ENCODE measurements around the gene SLC44A5. TPM values are rescaled to one million over a fixed set of nuclear protein-coding genes. Genes with fewer than 3 reads are reported as not detected.

Gene SLC44A5
- total and polyA plus RNA-seq, 10 of the 15 experiments (the other 5 are each of a cell fraction or from before 2014, with no cell fraction given), result 0.04 to 1.3 TPM; not detected in 8

- no peak for TF ChIP-seq SREBF1 (IDR thresholded peaks at IDR 0.05; ENCODE audit: low read length)
- no peak for TF ChIP-seq ASH2L (IDR thresholded peaks at IDR 0.05; ENCODE audit: borderline replicate concordance, low read depth)
- no peak for TF ChIP-seq RELA (IDR thresholded peaks at IDR 0.05; ENCODE audit: borderline replicate concordance, partially characterized antibody)
- no peak for TF ChIP-seq HSF1 (IDR thresholded peaks at IDR 0.05; ENCODE audit: low read depth, low read length)
- TF ChIP-seq BMI1 (IDR thresholded peaks at IDR 0.05; ENCODE audit: borderline replicate concordance), result no peak
- no peak for TF ChIP-seq IRF3 (IDR thresholded peaks at IDR 0.05)
- TF ChIP-seq IKZF2 (IDR thresholded peaks at IDR 0.05), result no peak
Measured at GRCh38 chr1:75449998-75450397, 160.9 kb downstream of the SLC44A5 start (continued).

GRCh38 chr1:75444220-75444619 is 166.7 kb downstream of the SLC44A5 start:
- Histone ChIP-seq H3K36me3 (ENCODE audit: control insufficient read depth in 2 of 2, insufficient read depth in 2 of 2, low read length in 1 of 2) (no peaks in the 10 kb centered on the region), H3K9me3 (replicated peaks; ENCODE audit: control insufficient read depth, insufficient read depth, low read length) (no peaks in the 10 kb centered on the region), H3K4me3 (no peak overlapping the region), H3K4me1 (ENCODE audit: control insufficient read depth, insufficient read depth, low read length) (no peaks in the 10 kb centered on the region), H3K27me3 (replicated peaks in 1 of 2; ENCODE audit: control insufficient read depth in 2 of 2, insufficient read depth in 2 of 2, low read length in 1 of 2) (no peaks in the 10 kb centered on the region), H3K9ac (ENCODE audit: control insufficient read depth, insufficient read depth, low read length) (no peak overlapping the region), H3K79me2 (ENCODE audit: control insufficient read depth, insufficient read depth, low read length) (no peaks in the 10 kb centered on the region), H4K20me1 (ENCODE audit: control insufficient read depth, insufficient read depth) (no peaks in the 10 kb centered on the region), H3K4me2 (ENCODE audit: control insufficient read depth, insufficient read depth) (no peak overlapping the region), H2AFZ (ENCODE audit: control insufficient read depth, low read depth, low read length) (no peak overlapping the region), H3K27ac (ENCODE audit: control insufficient read depth, insufficient read depth) (no peak overlapping the region)
- ChIA-PET RAD21 (ENCODE audit: unreplicated experiment) (no interaction called here), SMC1A (ENCODE audit: uncharacterized antibody, unreplicated experiment) (no interaction called here), POLR2A (no interaction called here), CTCF (no interaction called here)
- FAIRE-seq, result no peak
- intact Hi-C loops (cut with micrococcal nuclease; ENCODE audit: unreplicated experiment) (no loop called here), in situ Hi-C loops (cut with MboI) (no loop called here)
- 0% methylated on average over 1 of the region's 1 CpG for WGBS (ENCODE audit: insufficient coverage, insufficient replicate concordance, low lambda C conversion rate, missing lambda C conversion rate)
- ATAC-seq, result no peak
- no peak for DNase-seq (ENCODE audit: low read depth, low spot score)
- no TSS peak for BruUV-seq (replicated peaks)
- TF ChIP-seq ZBTB40 (IDR thresholded peaks at IDR 0.05; ENCODE audit: borderline replicate concordance) (no peak), MAX (IDR thresholded peaks at IDR 0.05; ENCODE audit: low read depth, low read length) (no peak), SPI1 (IDR thresholded peaks at IDR 0.05; ENCODE audit: borderline replicate concordance, insufficient read depth, low read depth, low read length) (no peak), NR2C1 (IDR thresholded peaks at IDR 0.05) (no peak), USF1 (IDR thresholded peaks at IDR 0.05; ENCODE audit: borderline replicate concordance, extremely low read length, insufficient read depth, low read depth, low read length) (no peak), NR2C2 (IDR thresholded peaks at IDR 0.05; ENCODE audit: borderline replicate concordance, control insufficient read depth, insufficient read length, low read depth) (no peak), PBX3 (IDR thresholded peaks at IDR 0.05; ENCODE audit: insufficient replicate concordance, low read depth, low read length) (no peak)

All from GM12878 (cell line).